HG02571 (cell line): Measurements from ENCODE around the gene CCDC192.
A peak's percentile ranks its signal among the peaks of the same experiment; 100 is the strongest.

Experiments used
- ATAC-seq: cut with Tn5 transposase; IDR thresholded peaks from one replicate; pipeline ENCODE4 v1.9.1; 2021; ENCODE audit warnings: mild to moderate bottlenecking, moderate library complexity; ENCODE audit not compliant: unreplicated experiment

CCDC192 gene

GRCh38 chr5:127872494-127872893 is 169.3 kb downstream of the CCDC192 start:
- ATAC-seq: no peak

DNA sequence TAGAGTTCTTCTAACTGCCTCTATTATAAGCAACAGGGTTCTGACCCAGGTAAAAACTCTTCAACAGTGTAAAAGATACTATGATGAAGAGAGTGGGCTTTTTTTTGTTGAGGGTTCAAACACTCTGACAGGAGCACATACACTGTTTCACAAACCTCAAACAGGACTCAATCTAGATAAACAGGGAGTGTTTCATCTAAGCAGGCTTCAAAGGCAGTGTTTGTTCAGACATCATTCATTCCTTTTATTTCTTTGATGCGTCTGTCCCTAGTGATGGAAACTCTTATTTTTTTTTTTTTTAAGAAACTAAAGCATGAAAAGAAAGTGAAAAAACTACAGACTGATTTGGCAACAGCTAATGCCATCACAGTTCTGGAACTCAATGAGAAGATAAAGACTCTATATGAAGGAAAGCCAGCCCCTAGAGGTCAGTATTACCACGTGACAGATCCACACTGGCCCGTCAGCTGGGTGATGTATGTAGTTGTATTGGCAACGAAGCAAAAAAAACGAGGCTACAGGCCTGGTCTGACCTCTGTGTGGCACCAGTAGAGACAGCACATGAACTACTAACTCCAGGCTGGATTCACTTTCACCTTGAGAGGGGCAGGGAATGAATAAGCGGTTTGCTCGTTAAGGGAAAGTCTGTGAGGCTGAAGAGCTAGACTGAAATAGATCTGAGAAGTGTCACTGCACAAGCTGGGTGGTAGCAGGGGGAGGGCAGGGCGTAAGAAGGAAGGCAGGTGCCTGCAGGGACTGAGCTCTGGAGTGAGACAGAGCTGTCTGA is 172.2 kb downstream of the CCDC192 start:
- peak; percentile 87 for ATAC-seq

GRCh38 chr5:127876384-127876783 is 173.2 kb downstream of the CCDC192 start:
- ATAC-seq: no peak

- no peak for ATAC-seq
Measured at GRCh38 chr5:127878174-127878750, 175.1 kb downstream of the CCDC192 start.

DNA sequence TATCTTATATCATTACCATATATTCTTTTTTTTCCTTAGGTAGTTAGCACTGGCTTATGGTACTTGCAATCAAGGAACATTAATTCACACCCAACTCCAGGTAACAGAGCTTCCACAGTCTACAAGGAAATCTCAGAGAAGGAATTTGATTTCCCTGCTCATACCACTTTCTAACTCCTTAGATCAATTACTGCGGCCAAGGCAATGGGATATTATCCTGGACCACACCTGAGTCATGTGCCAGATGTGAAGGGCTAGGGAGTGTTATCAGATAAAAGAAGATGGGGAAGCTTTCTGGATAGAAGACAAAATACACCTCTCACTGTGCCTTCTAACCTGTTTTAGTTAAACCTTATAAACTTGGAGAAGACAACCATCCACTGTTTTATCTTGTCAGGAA is 181.2 kb downstream of the CCDC192 start:
- ATAC-seq: no peak

DNA sequence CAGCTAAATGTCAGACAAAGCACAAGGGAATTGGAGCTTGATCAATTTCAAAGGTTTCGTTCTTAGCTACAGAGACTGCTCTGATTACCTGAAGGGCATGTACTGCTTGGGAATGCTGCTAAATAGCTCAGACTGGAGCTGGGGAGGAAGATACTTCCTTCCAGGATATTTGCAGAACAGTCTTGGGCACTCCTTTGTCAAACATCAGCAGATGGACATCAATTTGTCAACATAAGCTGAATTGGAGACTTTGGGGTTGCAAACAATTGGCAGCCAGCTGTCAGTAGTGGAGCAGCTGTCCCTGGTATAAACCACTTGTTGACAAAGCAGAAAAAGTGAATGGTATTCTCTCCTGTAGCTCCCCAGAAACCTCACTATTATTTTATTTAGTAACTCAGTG is 182.0 kb downstream of the CCDC192 start:
- no peak for ATAC-seq

DNA sequence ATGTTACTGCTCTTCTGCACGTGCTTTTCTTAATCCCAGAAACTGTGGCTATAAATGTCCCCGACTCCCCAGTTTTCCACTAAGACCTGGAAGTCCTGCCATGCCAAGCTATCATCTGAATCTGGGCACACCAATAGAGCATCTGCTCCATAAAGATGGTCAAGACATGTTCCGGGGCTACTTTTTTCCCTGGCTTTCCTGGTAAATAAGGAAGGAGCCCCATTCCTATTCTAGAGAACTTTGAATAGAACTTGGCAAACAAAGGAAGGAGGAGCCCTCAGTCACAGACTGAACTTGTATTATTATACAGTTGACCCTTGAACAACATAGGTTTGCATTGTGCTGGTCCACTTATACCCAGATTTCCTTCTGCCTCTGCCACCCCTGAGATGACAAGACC is 182.9 kb downstream of the CCDC192 start:
- no peak for ATAC-seq

- no peak for ATAC-seq
Measured at GRCh38 chr5:127887282-127887681, 184.1 kb downstream of the CCDC192 start.

DNA sequence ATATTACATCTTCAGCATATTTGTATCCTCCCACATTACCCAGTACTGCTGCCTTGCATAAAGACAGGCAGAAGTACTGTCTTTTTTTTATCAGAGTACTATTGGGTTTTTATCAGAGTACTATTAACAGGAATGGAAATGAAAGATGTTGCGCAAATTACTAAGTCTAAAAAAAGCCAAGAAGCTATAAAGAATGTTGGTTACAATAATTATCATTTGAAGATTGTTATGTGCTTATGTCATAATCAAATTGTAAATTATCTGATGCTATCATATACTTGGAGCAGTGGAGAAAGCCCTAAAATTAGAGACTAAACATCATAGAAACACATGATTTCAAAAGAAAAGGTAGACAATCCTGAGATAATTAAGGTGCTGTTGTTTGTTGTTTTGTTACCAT is 188.8 kb downstream of the CCDC192 start:
- ATAC-seq: no peak

DNA sequence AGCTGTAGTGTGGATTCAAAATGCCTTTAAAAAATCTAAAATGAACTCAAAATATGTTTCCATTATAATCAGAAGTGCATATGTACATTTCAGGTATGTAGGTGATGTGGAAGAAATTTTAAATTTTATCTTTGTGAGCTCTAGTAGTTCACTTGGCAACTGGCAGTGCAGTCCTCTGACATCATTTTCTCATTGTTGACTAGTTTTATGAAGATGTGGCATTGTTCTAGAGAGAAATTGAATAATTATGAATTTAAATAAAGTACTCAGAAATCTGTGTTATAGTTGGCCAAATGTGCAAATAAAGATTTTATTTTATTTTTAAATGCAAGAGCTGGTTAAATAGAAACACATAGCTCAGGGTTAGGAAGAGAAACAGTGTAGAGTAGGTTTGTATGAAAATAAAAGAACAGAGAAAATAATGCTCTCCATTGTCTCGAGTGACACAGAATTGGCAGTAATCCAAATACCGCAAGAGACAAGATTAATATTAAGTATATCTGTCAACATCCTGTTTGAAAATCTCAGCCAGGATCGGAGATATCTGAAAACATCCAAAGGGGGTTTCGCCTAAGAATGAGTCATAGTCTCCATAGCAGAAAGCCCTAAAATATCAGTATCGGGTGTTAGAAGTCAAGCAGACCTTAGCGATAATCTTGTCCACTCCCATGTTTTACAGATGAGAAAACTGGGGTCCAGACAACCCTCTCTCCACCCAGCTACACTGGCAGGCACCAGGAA is 189.4 kb downstream of the CCDC192 start:
- ATAC-seq: no peak

GRCh38 chr5:127893232-127893631 is 190.0 kb downstream of the CCDC192 start:
- ATAC-seq: no peak

DNA sequence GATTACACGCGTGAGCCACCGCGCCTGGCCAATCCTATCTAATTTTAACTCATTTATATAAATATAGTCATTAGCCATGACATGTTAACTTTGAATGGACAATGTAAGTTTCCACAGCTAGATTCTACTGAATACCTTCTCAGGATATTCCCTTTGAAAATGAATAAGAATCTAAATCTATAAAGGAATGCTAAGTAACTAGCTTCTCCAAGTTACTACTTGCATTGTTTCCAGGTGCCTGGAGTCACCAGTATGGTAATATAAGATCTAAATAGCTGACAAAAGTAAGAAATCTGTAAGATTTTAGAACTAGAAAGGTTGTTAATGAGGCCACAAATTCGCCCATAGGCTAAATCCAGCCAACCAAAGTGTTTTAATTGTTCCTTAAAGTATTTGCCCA is 191.3 kb downstream of the CCDC192 start:
- no peak for ATAC-seq

GRCh38 chr5:127898551-127899213 is 195.5 kb downstream of the CCDC192 start:
- ATAC-seq: no peak

DNA sequence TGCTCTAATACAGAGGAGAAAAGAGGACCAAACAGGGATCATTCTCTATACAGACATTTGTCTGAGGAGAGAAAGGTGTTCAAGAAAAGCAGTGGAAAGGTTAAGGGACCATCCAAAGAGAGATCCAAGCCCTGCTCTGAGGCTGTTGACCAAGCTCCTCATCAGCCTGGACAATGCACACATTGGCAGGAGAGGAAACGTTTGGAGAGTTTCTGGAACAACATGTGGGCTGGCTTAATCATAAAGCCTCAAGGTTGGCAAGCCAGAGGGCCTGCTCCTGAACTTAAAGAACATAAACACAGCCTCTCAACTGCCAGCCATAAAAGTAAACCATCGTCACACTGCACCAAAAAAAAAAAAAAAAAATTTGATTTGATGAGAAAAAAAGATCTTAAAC is 196.0 kb downstream of the CCDC192 start:
- ATAC-seq: no peak

DNA sequence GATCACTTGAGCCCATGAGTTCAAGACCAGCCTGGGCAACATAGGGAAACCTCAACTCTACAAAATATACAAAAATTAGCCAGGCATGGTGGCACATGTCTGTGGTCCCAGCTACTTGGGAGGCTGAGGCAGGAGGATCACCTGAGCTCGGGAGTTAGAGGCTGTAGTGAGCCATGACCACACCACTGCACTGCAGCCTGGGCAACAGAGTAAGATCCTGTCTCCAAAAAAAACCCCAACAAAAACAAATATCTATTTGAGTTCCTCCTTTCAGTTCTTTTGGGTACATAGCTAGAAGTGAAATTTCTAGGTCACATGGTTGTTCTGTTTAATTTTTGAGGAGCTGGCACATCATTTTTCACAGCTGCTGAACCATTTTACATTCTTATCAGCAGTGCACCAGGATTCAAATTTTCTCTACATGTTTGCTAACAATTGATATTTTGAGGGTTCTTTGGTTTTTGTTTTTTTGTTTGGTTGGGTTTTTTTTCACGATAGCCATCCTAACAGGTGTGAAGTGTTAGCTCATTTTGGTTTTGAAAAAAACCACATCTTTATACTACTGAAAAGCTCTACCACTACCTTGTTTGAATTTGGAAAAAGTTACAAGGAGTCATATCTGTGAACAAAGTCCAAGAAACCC is 203.5 kb downstream of the CCDC192 start:
- peak; percentile 49 for ATAC-seq

- ATAC-seq: no peak
Measured at GRCh38 chr5:127907907-127908306, 204.7 kb downstream of the CCDC192 start.

DNA sequence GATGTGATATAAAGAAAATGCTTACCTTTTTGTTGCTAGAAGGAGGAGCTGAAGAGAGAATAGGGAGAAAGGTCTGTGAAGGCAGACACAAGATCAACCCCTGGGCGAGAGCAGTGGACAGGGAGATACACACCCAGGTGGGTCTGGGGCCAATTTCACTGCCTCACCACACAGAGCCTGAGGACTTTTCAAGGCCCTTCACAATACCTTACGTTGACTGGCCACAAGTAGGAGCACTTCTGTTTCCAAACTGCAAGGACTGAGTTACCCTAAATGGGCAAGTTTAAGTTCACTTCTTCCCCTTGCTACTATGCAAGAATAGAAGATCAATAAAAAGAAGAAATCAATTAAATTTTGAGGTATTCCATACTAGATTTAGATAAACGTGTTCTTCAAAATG is 205.9 kb downstream of the CCDC192 start:
- peak; percentile 81 for ATAC-seq

DNA sequence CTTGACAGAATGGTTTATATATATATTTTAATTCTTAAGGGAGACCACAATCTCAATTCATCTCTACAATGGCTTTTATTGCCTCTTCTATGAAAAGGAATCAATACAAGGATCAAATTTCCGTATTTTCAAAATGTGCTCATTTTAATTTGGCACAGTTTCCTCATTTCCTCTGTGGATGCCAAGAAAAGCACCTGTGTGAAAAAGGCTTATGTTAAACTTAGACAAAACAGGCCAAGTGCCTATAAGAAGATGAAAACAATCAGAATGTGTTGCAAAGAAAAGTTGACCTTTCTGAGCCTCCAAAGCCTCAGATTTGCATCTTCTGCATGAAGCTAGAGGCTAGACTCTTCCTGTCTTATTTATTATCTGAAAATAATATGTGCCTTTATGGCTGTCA is 206.6 kb downstream of the CCDC192 start:
- no peak for ATAC-seq

- ATAC-seq: no peak
Measured at GRCh38 chr5:127910307-127910956, 207.2 kb downstream of the CCDC192 start.

- no peak for ATAC-seq
Measured at GRCh38 chr5:127911619-127912018, 208.4 kb downstream of the CCDC192 start.
